Esophagus squamous epithelium (tissue), 5 donors: ENCODE measurements around the gene SEC24D. TPM values are rescaled to one million over a fixed set of nuclear protein-coding genes. Genes with fewer than 3 reads are reported as not detected.

ENCODE experiments used
- DNase-seq: peaks from one replicate; lab custom pipeline; 2025; lab: John Stamatoyannopoulos, UW
- H3K27ac ChIP-seq, 4 donors: fragments of 200-600 bp; sonication (generic); one replicate each; pipeline ENCODE4 v1.5.1; 2016 to 2019; ENCODE audit warnings: mild to moderate bottlenecking in 1 of 4
- H3K27me3 ChIP-seq, 4 donors: fragments of 200-600 bp; sonication (generic); 1 replicate in 3 of 4; 2 replicates in 1 of 4; pipeline versions ENCODE4 v1.5.1 to v1.6.0; 2017 to 2021; ENCODE audit warnings: antibody characterized with exemption in 1 of 4
- H3K36me3 ChIP-seq, 3 donors: fragments of 200-600 bp; sonication (generic); one replicate each; pipeline ENCODE4 v1.5.1; 2016 to 2019
- H3K4me1 ChIP-seq, 3 donors: fragments of 200-600 bp; sonication (generic); one replicate each; pipeline ENCODE4 v1.5.1; 2017 to 2019
- H3K4me3 ChIP-seq, 4 donors: fragments of 200-600 bp; sonication (generic); 1 replicate in 3 of 4; 2 replicates in 1 of 4; pipeline ENCODE4 v1.5.1; 2016 to 2019; ENCODE audit warnings: mild to moderate bottlenecking in 2 of 4, moderate library complexity in 1 of 4
- H3K9me3 ChIP-seq, 3 donors: fragments of 200-600 bp; sonication (generic); one replicate each; pipeline ENCODE4 v1.5.1; 2016 to 2019
- CTCF ChIP-seq, 6 experiments: fragments of 450-650 bp in 4 of 6; fragments of 200-600 bp in 2 of 6; sonication (generic) in 2 of 6; IDR thresholded peaks; one replicate each; pipeline ENCODE4 v1.5.1; 2016 to 2019; ENCODE audit warnings: antibody characterized with exemption in 6 of 6, mild to moderate bottlenecking in 4 of 6, moderate library complexity in 4 of 6
- POLR2A ChIP-seq, 4 donors: fragments of 450-650 bp; IDR thresholded peaks; one replicate each; pipeline ENCODE4 v1.6.1; 2017; ENCODE audit warnings: antibody characterized with exemption in 4 of 4, mild to moderate bottlenecking in 4 of 4, moderate library complexity in 3 of 4
- WGBS, 2 donors: methylation state at CpG; one replicate each; pipeline ENCODE4 v1.1.5; 2018; 5-methylcytosine and 5-hydroxymethylcytosine counted together
- intact Hi-C: fragments of 100-400 bp; cut with DNase I; formaldehyde crosslinking; loops from one replicate; pipeline ENCODE4 v1.15.0; 2022
- total RNA-seq, 4 donors: library from RNA; depleted of rRNA; stranded (reverse); fragments of >200 nt; gene quantifications; one replicate each; pipeline ENCODE4 v1.1.0, GENCODE V29; 2016
- donor health status: DM: yes; HTN: yes; CAD: no.

SEC24D gene
- total RNA-seq, 4 donors from 2014 or later, result 18.5 to 33.6 (median 21.6) TPM

- no peak for TF ChIP-seq POLR2A (IDR thresholded peaks at IDR 0.05)
- TF ChIP-seq CTCF (IDR thresholded peaks at IDR 0.05), result no peak
- peaks cover 0 to 11% (median 2%) of the 10 kb centered on the region in 3 donors for H3K36me3 ChIP-seq
- H3K4me1 ChIP-seq, result peaks cover 0 to 98% (median 17%) of the 10 kb centered on the region in 3 donors
Observed at GRCh38 chr4:118759481-118759880, 76.4 kb downstream of the SEC24D start.

GRCh38 chr4:118758293-118758692, 77.6 kb downstream of the SEC24D start:
- 24 to 39% methylated on average over 5 of the region's 5 CpGs for WGBS, 2 donors
- Histone ChIP-seq H3K36me3 (no peaks in the 10 kb centered on the region), H3K27me3 (no peaks in the 10 kb centered on the region), H3K27ac (peak overlapping the region in 2 of 4 donors; percentile 76), H3K4me3 (no peak overlapping the region), H3K9me3 (no peaks in the 10 kb centered on the region), H3K4me1 (peaks cover 0 to 98% (median 13%) of the 10 kb centered on the region in 3 donors)
- DNase-seq, result no peak
- intact Hi-C loops, result no loop called here
- no peak for TF ChIP-seq CTCF (IDR thresholded peaks at IDR 0.05)
- TF ChIP-seq POLR2A (IDR thresholded peaks at IDR 0.05), result no peak

More at GRCh38 chr4:118759481-118759880, 76.4 kb downstream of the SEC24D start:
- Histone ChIP-seq H3K4me3 (no peak overlapping the region), H3K9me3 (no peaks in the 10 kb centered on the region), H3K27me3 (no peaks in the 10 kb centered on the region), H3K27ac (peak overlapping the region; percentile 4 to 78 (median 76))
- DNase-seq, result no peak
- intact Hi-C loops, result no loop called here
- 64 to 74% methylated on average over 2 of the region's 2 CpGs for WGBS, 2 donors

GRCh38 chr4:118757761-118758251, 78.1 kb downstream of the SEC24D start:
- 24 to 43% methylated on average over 2 of the region's 2 CpGs for WGBS, 2 donors
- intact Hi-C loops, result no loop called here
- DNase-seq, result no peak
- TF ChIP-seq CTCF (IDR thresholded peaks at IDR 0.05) (no peak), POLR2A (IDR thresholded peaks at IDR 0.05) (no peak)
- Histone ChIP-seq H3K4me3 (no peak overlapping the region), H3K27me3 (no peaks in the 10 kb centered on the region), H3K27ac (peak overlapping the region; percentile 43 to 76 (median 73)), H3K36me3 (peaks cover 0 to under 1% (median 0%) of the 10 kb centered on the region in 3 donors), H3K9me3 (no peaks in the 10 kb centered on the region), H3K4me1 (peaks cover 0 to 98% (median 13%) of the 10 kb centered on the region in 3 donors)

GRCh38 chr4:118756958-118757357, 79.0 kb downstream of the SEC24D start:
- peak overlapping the region; percentile 43 to 76 (median 73) for H3K27ac ChIP-seq
- DNase-seq, result no peak
- no peaks in the 10 kb centered on the region for H3K9me3 ChIP-seq
- peaks cover 0 to 100% (median 7%) of the 10 kb centered on the region in 3 donors for H3K4me1 ChIP-seq
- TF ChIP-seq CTCF (IDR thresholded peaks at IDR 0.05) (no peak), POLR2A (IDR thresholded peaks at IDR 0.05) (no peak)
- 77 to 100% methylated on average over 1 of the region's 1 CpG for WGBS, 2 donors
- H3K27me3 ChIP-seq, result no peaks in the 10 kb centered on the region
- H3K4me3 ChIP-seq, result no peak overlapping the region
- H3K36me3 ChIP-seq, result peaks cover 0 to 9% (median 0%) of the 10 kb centered on the region in 3 donors
- intact Hi-C loops, result no loop called here

- peak overlapping the region; percentile 33 to 76 (median 73) for H3K27ac ChIP-seq
Observed at GRCh38 chr4:118756429-118756828, 79.5 kb downstream of the SEC24D start.

More at GRCh38 chr4:118756429-118756828, 79.5 kb downstream of the SEC24D start:
- DNase-seq, result no peak
- Histone ChIP-seq H3K9me3 (no peaks in the 10 kb centered on the region), H3K4me3 (no peak overlapping the region), H3K36me3 (peaks cover 0 to 14% (median 0%) of the 10 kb centered on the region in 3 donors), H3K27me3 (no peaks in the 10 kb centered on the region), H3K4me1 (peaks cover 0 to 100% (median 6%) of the 10 kb centered on the region in 3 donors)
- intact Hi-C loops, result no loop called here
- 77 to 78% methylated on average over 3 of the region's 3 CpGs for WGBS, 2 donors
- no peak for TF ChIP-seq POLR2A (IDR thresholded peaks at IDR 0.05)
- no peak for TF ChIP-seq CTCF (IDR thresholded peaks at IDR 0.05)
